Measurements from ENCODE around the gene CCNB2.
A peak's percentile ranks its signal among the peaks of the same experiment; 100 is the strongest.
"Not testable (repeated sequence)": the region's sequence is repeated elsewhere in the genome, so short reads cannot be mapped to it uniquely, and the experiment has no call there.

CCNB2 gene

DNA sequence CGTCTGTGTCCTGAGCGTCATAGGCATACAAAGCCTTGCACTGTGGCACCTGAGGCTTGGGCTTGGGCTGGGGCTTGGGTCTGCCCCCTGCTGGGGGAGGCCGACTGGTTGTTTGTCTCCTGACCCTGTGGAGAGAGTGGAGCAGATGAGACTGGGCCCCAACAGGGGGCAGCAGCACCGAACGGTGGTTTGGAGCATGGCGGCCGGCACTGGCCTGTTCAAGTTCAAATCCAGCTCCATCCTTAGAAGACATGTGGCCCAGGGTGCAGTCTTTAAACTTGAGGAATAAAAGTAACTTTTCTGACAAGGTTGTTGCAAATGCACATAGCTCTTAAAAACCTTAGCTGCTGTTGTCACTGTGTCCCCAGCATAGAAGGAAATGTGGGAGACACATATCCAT, 33.3 kb downstream of the CCNB2 start:
- ChIA-PET POLR2A (no interaction called here), CTCF (interaction anchor here (0.6 to 2.3 kb wide), 6 partner anchors 9 to 363 kb away, joined by 3 to 6 read pairs (median 4); no protein-coding TSS in a partner anchor)
- no peak overlapping the region for H3K4me3 ChIP-seq (ENCODE audit: low read depth, low read length)
- no peak for DNase-seq (ENCODE audit: low read depth, low spot score)
- TF ChIP-seq, protein P1, sequence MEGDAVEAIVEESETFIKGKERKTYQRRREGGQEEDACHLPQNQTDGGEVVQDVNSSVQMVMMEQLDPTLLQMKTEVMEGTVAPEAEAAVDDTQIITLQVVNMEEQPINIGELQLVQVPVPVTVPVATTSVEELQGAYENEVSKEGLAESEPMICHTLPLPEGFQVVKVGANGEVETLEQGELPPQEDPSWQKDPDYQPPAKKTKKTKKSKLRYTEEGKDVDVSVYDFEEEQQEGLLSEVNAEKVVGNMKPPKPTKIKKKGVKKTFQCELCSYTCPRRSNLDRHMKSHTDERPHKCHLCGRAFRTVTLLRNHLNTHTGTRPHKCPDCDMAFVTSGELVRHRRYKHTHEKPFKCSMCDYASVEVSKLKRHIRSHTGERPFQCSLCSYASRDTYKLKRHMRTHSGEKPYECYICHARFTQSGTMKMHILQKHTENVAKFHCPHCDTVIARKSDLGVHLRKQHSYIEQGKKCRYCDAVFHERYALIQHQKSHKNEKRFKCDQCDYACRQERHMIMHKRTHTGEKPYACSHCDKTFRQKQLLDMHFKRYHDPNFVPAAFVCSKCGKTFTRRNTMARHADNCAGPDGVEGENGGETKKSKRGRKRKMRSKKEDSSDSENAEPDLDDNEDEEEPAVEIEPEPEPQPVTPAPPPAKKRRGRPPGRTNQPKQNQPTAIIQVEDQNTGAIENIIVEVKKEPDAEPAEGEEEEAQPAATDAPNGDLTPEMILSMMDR (IDR thresholded peaks at IDR 0.05; ENCODE audit: insufficient read depth, low read length, missing control alignments), result peak; percentile 59

DNA sequence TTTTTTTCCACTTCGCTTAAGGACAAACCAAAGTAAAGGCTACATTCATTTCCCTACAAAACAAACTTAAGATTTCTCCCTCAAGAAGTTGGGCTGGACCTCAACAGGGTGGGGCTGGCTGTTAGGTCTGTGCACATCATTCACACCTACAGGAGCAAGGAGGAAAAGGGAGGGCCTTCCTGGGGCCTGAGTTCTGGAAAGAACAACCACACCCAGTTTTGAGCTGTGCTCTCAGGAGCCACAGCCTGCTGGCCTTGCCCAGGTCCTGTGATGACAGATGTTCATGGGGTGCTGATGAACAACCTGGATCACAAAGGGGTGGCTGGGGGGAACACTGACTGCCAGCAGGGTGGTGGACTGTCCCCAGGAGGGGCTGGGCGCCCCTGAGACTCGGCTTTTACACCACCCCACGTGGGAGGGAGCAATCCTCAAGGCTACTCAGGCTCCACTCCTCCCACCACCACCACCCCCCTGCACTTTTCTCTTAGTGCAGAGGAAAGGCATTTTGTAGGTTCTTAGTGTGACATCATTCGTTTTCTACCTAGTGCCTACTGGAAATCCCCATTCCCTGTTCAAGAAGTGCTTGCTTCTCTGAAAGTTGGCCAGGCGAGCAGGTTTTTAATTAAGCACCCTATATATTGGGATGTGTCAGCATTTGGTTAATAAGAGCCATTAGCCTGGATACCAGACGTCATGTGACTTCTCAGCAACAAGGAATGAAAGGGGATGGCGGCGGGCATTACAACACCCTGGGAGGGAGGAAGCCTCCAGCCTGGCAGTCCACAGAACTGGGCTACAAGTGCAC, 35.7 kb downstream of the CCNB2 start:
- POLR2A ChIA-PET, result no interaction called here

DNA sequence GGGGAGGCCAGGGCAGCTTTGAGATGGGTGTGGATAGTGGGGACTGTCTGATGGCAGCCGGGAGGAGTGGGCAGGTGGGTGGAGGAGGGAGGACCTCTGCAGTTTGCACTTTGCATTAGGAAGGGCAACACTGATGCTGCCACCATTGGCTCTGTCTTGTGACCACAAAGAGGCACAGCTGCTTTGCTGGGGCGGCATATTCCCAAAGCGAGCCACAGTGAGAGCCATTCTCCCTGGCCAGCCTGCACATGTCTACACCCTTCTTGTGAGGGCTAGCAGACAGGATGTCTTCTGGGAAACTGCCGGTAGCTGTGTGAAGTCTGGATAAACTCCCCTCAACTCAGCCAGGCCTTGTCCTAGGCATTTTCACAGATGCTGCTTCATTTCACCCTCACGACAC, 38.3 kb downstream of the CCNB2 start:
- ChIA-PET CTCF (interaction anchor here (1.0 to 1.3 kb wide), 3 partner anchors 10 to 386 kb away, joined by 3 to 4 read pairs (median 3); no protein-coding TSS in a partner anchor), POLR2A (no interaction called here)
- DNase-seq (ENCODE audit: low read depth, low spot score), result no peak
- TF ChIP-seq, protein P1 (IDR thresholded peaks at IDR 0.05; ENCODE audit: insufficient read depth, low read length, missing control alignments), result no peak
- no peak overlapping the region for H3K4me3 ChIP-seq (ENCODE audit: low read depth, low read length)

More for the DNA sequence above, 35.7 kb downstream of the CCNB2 start:
- H3K4me3 ChIP-seq (ENCODE audit: low read depth, low read length), result no peak overlapping the region
- TF ChIP-seq, protein P1 (IDR thresholded peaks at IDR 0.05; ENCODE audit: insufficient read depth, low read length, missing control alignments), result no peak
- CTCF ChIA-PET, result interaction anchor here (1.3 kb wide), 1 partner anchor 9 kb away, joined by 3 read pairs; no protein-coding TSS in a partner anchor
- no peak for DNase-seq (ENCODE audit: low read depth, low spot score)

DNA sequence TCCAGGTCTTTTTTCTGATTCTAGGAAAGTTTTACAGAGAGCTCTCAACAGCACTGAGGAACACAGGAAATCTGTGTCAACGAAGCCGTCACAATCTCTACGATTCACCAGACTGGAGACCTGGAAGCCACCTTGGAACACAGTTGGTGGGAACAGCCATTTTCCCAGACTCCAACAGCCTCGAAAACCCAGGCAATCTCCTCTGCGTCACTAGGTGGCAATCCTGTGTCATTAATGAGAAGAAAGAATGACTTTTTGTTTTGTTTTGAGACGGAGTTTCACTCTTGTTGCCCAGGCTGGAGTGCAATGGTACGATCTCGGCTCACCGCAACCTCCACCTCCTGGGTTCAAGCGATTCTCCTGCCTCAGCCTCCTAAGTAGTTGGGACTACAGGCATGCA, 39.6 kb downstream of the CCNB2 start:
- TF ChIP-seq, protein P1 (IDR thresholded peaks at IDR 0.05; ENCODE audit: insufficient read depth, low read length, missing control alignments), result peak; percentile 16
- CTCF ChIA-PET, result interaction anchor here (0.7 to 2.3 kb wide), 3 partner anchors 9 to 348 kb away, joined by 3 to 7 read pairs (median 4); no protein-coding TSS in a partner anchor
- H3K4me3 ChIP-seq (ENCODE audit: low read depth, low read length); DNase-seq (ENCODE audit: low read depth, low spot score); POLR2A ChIA-PET: not testable (repeated sequence)

DNA sequence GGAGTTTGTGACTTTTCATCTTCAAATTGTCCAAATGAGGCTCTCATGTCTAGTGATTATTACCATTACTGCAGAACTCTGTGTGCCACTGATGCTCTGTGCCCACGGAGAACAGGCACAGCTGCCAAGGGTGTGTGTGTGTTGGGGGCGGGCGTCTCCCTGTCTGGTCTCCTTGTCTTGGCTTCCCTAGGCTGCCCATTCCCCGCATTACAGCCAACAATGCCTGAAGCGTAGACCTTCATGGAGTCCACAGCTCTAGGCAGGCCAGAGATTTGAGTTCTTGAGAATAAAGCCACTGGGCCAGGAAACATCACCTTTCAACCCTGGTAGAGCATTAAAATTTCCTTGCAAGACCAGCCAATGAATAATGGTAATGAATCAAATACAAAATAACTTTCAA, 42.7 kb downstream of the CCNB2 start:
- CTCF ChIA-PET, result no interaction called here
- H3K4me3 ChIP-seq (ENCODE audit: low read depth, low read length), result no peak overlapping the region
- no peak for DNase-seq (ENCODE audit: low read depth, low spot score)
- POLR2A ChIA-PET, result no interaction called here
- TF ChIP-seq, protein P1 (IDR thresholded peaks at IDR 0.05; ENCODE audit: insufficient read depth, low read length, missing control alignments), result no peak

DNA sequence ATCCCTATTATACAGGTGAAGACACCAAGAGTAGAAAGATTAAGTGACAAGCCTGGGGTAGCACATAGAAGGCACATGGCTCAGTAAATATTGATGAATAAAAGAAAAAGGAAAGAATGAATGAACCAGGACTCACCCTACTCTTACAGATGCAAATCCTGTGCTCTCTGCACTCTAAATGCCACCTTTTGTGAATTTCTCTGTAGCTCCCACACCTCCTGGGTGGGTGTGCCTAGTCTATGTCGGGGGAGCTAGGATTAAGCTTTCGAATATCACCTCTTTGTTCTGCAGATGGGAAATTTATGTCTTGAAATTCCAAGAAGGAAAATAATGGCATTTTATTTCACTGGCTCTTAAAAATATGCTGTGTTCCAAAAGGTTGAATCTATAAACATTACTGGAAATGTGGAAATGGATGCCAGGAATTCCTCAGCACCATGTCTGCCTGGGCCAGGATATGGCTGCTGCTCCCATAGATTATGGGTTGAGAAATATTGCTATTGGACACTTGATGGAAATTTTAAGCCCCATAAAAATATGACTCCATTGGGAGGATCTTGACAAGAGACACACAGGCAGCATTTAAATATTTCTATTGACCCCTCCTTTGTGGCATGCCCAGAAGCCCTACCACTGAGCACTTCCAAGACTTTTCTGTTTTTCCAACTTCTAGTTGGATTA, 43.3 kb downstream of the CCNB2 start:
- ChIA-PET CTCF (no interaction called here), POLR2A (no interaction called here)
- DNase-seq (ENCODE audit: low read depth, low spot score), result peak; percentile 44

More for the DNA sequence above, 43.3 kb downstream of the CCNB2 start:
- no peak overlapping the region for H3K4me3 ChIP-seq (ENCODE audit: low read depth, low read length)
- TF ChIP-seq, protein P1 (IDR thresholded peaks at IDR 0.05; ENCODE audit: insufficient read depth, low read length, missing control alignments), result no peak
